H4 (cell line): Measurements from ENCODE around the gene CPNE2. TPM values are rescaled to one million over a fixed set of nuclear protein-coding genes. Genes with fewer than 3 reads are reported as not detected.

ENCODE experiments used
- DNase-seq: peaks from one replicate; pipeline ENCODE4 v3.0.0-alpha.2; 2015; ENCODE audit warnings: low spot score
- total RNA-seq: library from RNA; depleted of rRNA; stranded (reverse); fragments of >200 nt; shearing (Covaris generic); gene quantifications from 2 replicates; pipeline ENCODE4 v1.2.3, GENCODE V29; 2014

CPNE2 gene
- total RNA-seq, 1 experiment from 2014 or later = 39.2 TPM

DNA sequence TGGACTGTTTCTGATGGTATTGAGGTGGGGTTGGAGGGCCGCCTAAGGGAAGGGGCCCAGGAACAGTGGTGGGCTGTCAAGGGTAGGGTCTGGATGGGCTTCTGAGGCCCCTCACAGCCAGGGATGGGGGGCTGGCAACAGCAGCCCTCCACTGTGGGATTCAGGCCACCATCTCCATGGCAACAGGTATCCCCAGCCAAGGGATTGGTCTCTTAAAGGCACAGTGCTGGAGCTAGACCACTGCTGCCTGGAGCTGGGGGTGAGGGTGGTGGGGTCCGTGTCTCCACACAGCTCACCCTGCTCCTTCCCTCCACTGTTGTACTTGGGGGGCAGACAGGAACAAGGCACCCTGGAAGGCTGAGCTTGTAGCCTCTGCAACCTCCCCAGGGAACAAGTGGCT is 51.6 kb downstream of the CPNE2 start:
- DNase-seq = no peak

DNA sequence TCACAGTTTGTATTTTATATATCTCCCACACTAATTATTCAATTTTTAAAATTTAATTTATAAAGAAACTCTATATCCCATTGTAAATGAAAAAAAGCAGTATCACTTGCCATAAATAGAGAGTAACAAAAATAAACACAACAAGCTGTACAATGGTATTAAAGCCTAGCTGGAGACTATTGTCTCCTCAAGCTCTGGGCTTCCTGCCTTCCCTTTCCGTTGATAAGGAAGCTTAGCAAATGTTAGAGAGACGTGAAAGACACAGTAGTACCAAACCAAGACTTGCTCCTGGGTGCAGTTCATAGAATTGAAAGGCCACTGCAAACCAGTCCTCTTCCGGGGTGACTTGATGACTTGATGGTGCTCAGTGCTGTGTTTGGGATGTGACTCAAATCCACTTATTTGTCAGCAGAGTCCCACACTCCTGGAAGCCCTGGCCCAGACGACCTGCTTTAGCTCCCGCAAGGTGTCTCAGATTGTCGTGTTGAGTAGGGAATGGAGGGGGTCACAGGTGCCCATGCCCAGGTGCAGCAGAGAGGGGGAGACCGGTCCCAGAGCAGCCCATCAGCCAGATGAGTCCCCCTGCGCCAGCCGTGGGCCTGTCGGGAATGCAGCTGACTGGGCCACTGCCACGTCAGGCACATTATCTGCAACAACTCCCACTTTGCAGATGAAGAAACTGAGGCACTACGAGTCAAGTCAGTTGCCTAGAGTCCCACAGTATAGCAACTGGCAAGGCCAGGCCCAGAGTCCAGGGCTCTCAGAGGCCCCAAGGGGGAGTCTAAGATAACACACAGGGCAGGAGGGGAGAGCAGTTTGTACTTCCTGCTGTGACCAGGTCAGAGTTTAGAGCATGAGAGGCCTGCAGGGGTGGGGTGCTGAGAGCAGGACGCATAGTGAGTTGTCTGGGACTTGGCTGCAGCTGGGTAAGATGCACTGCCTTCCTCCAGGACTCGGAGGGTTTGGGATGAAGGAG is 53.0 kb downstream of the CPNE2 start:
- DNase-seq = no peak

DNA sequence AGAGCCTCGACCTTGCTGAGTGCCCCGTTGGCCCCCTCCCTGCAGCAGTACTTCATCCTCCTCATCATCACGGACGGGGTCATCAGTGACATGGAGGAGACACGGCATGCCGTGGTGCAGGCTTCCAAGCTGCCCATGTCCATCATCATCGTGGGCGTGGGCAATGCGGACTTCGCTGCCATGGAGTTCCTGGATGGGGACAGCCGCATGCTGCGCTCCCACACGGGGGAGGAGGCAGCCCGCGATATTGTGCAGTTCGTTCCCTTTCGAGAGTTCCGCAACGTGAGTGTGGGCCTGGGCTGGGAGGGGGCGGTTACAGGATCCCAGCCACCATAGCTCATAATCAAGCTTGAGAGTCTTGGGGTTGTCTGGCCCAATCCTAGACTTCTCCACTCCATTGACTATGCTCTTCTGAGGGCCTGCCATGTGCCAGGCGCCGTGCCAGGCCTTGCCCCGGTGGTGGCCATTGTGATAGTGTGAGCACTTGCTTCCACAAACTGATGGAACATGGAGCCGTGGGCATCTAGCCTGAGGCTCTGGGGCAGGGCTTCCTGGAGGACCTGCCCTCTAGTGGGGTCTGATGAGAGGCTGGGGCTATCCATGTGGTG is 53.8 kb downstream of the CPNE2 start:
- no peak for DNase-seq

DNA sequence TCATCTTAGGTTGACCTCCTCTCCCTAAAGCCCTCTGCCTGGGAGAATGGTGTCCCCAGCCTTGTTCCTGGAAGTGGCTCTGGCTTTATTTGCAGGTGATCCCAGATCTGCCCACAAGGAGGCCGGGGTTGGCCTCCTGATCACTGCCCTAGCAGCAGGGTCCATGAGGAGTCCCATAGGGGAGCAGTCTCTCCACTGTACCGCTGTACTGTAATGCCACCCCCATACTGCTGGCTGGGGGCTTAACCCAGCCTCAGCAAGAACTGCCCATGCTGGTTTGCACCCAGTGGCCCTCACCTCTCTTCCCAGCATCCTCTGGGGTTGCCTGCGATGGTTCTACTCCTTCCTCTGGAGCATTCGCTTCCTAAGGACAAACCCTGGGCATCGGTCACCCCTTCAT is 54.4 kb downstream of the CPNE2 start:
- DNase-seq = no peak

DNA sequence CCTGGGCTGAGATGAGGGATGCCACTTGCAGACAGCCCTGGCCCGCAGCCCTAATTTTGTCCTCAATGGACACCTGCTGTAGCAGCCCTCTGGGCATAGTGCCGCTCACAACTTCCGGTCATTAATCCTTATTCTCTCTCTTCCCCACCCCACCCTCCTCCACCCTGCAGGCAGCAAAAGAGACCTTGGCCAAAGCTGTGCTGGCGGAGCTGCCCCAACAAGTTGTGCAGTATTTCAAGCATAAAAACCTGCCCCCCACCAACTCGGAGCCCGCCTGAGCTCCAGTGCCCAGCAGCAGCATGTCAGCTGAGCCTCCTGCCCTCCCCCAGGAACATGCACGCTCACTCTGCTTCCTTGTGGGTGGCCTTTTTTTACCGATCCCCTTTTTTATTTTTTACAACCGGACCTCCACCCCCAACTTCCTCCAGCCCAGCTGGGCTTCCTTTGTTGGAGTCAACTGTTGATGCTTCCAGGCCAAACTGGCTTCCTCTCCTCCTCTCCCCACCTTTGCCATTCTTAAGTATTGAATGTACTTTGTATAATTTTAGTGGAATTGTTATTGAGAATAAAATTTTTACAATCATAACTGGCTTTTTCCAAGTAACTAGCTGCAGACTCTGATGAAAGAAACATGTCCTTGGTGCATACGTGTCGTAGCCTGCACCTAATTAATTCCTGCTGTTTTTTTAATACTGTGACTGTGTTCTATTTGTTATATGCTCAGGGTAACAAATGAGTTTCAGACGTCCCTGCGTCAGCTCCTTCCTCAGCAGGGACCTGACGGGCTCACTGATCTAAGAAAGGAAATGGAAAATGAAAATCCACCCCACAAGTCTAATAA is 55.2 kb downstream of the CPNE2 start:
- no peak for DNase-seq

DNA sequence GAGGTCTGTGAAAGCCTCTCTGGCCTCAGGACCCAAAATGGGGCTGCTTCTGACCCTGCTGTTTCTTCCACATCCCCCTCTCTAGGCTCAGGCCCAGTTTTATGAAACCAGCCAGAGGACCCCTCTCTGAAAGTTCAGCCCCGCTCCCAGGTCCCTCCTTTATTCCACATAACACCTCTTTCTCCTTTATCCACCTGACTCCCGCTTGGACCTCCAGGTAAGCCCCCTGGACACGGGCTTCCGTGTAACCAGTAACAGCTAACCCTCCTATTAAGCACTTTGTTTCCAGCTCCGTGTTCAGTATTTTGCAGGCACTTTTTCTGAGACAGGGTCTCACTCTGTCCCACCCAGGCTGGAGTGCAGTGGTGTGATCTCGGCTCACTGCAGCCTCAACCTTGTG is 56.1 kb downstream of the CPNE2 start:
- no peak for DNase-seq

DNA sequence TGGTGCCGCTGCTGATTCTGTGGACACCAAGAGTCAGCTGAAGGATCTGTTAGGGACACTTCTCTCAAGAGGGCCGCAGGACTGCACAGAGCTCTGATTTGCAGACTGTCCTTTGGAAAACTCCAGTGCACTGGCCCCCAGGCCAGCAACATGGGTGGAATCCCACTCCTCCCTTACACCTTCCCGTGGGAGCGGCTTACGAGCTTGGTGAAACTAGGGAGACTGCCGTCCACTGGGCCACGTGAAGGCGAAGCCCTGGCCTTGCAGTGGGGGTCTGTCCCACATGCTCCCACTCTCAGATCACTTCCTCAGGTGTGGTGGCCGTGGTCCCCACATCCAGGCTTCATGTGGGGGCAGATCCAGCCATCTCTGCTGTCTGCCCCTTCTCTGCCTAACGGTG is 57.0 kb downstream of the CPNE2 start:
- DNase-seq = no peak

DNA sequence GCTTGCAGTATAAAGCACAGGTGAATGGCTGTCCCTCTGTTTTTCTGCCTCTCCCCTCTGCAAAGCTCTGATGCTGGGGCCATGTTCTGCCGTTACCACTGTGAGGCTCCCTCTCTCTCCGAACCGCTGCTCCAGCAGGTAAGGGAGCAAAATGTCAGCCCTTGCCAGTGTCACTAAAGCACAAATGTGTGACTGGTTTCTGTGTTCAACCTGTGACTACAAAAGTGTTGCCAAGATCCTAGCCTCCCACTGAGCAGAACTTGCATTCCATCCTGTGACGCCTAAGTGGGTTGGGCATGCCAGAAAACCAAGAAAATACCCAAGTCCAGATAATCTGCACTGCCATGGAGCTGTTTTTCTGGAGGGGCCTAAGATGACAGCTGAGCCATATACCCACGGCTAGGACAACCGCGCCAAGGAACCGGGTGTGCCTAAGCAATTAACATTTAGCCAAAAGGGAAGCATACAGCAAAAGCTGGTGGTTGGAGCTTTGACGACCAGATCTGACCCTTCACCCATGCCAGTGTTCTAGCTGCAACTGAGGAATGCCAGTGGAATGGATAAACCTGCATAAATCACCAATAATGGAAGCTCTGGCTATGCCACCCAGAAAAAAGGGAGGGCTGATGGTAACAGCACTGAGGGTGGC is 58.4 kb downstream of the CPNE2 start:
- DNase-seq = no peak

DNA sequence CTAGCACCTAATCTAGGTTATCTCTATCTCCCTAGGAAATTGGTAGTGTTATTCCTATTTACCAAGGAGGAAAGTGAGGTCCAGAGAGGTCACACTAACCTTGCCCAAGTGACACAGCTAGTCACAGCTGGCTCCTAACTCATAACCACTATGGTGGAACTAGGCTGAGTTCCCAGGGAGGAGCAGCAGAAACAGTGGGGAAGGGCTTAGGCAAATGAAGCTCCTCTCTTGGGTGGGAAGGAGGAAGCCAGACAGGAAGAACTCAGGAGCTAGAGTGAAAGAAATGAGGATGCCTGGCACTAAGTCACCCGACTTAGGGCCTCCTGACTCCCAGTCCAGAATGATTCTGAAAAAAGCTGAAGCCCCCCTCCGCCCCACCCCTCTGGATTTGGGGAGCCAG is 59.0 kb downstream of the CPNE2 start:
- DNase-seq = no peak

DNA sequence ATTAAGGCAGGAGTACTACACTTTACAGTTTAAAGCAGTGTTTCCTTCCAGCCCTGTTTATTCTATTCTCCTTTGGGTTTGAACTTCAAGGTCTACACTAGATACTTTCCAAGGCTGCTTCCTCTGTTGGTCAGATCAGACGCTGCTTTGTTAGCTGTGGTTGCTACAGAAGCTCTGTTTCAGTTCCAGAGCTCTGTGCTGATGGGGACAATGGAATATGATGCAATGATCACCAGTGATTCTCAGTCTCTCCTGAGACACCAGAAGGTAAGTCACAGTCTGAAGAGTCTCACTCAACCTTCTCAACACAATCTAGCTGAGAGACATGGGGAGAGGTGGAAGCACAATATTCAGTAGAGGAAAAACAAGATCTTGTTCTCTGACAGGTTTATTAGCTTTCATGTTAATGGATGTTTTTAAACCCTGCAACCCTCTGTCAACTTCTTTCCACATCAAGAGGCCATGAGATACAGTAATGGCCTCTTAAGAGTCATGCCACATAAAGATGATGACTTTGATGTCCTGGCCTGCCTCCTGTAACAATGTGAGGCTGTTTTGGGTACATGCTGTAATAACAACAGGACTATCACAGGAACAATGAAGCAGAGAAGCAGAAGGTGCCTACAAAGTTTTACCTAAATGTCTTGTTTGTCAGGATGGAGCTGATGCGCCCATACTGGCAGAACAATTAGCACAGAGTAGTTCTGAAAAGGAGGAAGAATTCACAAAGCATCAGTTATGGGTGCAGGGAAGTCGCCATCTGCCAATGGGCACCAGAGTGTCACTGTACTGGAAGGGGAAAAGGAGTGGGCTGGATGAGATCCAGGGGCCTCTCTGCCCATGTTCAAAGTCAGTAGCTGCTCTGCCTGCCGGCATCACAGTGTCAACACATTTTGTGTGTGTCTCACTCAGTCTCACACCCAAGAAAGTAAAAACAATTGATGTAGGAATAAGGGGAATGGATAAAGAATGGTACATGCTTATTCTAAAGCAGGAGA is 60.0 kb downstream of the CPNE2 start:
- DNase-seq = no peak

DNA sequence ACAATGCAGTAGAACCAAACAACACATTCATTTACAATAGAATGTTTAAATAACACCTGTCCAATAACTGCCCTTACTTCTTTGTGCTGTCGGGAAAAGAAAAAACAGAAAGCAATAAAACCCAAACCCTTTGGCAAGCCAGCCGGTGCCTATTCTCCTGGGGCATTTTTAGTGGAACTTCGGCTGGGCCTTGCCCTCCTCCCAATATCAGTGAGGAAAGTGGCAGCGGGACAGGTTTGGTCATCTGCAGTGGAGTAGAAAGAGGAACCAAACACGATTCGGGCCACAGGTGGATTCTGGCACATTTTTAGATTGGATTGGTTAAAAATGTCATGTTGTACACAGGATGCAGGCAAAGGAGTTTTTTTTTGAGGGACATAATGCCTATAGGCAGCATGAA is 61.5 kb downstream of the CPNE2 start:
- no peak for DNase-seq

DNA sequence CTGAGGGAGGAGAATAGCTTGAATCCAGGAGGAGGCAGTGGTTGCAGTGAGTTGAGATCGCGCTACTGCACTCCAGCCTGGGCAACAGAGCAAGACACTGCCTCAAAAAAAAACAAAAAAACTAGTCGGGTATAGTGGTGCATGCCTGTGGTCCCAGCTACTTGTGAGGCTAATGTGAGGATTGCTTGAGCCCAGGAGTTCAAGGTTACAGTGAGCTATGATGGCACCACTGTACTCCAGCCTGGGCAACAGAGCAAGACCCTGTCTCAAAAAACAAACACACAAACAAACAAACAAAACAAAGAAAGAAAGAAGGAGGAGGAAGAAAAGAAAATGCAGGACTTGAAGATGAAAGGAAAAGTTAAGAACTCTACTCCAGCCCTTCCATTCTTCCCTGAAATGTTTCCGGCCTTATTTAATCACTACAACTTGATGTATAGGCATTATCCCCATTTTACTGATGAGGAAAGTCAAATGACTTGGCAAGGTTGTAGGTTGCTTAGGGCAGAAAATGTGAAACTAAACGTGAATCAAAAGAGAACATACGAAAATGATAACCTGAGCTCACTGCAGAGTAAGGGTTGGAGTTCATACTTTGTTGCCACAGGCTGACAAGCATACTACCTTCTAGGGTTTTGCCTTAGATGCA is 63.4 kb downstream of the CPNE2 start:
- no peak for DNase-seq

DNA sequence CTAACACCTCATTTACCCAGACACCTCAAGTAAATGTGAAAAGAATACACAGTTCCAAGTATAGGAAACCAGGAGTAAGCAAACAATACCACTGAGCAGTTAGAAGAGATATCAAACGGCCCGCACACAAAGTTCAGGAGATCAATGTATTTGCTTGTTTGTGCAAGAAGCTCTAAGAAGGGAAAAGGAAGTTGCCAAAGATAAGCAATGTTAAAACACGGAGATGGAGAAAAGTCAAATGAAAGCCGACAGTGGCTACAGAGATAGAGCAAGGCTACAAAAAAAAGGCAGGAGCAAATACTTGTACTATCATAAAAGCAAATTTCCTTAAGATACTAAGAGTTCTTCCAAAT is 63.9 kb downstream of the CPNE2 start:
- no peak for DNase-seq

DNA sequence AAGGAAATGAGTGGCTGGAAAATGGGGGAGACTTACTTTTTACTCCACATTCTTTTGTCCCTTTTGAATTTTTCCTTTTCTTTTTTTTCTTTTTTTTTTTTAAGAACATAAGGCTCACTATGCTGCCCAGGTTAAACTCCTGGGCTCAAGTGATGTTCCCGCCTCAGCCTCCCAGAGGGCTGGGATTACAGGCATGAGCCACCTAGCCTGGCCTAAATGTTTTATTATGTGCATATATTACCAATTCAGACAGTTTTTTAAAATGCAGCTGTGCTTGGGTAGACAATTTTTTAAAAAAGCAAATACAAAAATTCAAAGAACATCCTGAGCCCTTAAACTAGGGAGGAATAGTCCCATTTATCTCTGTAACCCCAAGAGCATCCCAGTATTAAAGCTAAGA is 65.2 kb downstream of the CPNE2 start:
- DNase-seq = no peak

DNA sequence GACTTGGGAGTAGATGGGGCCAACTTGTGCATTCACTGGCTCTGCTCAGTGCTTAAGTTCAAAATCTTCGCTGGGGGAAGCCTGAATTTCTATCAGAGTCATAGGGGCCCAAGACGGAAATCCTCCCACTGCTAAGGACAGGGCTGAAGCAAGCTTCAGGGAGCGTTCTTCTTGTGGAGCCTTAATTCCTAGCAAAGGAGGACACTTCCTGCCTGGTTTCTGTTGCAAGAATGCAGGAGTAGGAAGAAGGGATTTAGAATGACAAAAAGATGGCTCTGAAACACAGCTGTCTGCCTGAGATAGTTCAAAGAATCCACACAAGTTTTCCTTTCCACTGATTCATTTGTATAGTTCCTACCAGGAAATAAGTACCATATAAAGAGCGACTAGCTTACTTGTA is 67.1 kb downstream of the CPNE2 start:
- no peak for DNase-seq

DNA sequence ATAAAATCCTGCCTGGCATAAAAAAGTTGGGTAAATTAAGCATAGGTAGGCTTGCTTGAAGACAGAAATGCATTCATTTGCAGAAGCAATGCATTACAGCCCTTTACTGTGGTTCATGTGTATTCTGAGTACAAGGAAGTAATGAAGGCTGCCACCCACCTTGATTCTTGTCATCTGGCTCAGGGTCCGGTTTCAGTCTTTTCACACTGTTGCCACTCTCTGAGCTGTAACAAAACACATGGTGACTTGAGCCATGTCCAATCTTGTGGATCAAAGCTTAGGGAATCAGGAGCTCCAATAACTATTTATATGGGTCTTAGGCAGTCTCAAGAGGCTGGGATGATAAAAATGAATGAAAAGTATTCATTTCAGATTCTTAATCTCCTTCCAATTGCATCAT is 71.5 kb downstream of the CPNE2 start:
- no peak for DNase-seq

DNA sequence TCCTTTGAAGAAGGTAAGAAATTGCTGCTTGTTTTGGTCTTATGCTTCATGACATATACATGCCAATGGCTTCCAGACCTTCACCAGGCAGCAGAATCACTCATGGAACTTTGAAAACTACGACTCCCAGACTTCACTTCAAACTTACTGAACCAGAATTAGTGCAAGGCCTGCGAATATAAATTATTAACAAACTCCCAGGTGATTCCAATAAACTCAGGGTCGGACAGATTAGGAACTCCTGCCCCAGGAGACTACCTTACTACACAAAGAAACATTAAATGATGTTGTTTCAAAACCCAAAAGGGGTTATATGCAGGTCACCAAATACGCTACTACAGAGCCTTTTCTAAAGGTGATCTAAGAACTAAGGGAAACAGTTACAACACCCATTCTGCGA is 73.1 kb downstream of the CPNE2 start:
- no peak for DNase-seq

DNA sequence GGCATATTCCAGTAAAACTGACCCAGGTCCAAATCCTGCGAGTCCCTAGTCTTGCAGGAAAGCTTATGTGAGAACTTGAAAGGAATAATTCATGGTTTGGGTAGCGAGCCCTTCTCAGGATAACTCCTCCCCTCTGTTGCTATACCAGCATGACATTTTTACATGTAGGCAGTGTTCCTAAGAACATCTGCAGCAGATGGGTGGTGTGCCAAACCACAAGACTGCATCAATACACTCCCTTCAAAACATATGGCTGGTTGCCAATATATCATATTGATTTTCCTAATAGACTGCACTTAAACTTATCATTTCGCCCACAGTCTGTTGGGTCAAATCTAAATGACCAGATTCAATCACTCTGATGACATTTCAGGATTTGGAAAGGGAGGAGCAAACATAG is 73.6 kb downstream of the CPNE2 start:
- no peak for DNase-seq

DNA sequence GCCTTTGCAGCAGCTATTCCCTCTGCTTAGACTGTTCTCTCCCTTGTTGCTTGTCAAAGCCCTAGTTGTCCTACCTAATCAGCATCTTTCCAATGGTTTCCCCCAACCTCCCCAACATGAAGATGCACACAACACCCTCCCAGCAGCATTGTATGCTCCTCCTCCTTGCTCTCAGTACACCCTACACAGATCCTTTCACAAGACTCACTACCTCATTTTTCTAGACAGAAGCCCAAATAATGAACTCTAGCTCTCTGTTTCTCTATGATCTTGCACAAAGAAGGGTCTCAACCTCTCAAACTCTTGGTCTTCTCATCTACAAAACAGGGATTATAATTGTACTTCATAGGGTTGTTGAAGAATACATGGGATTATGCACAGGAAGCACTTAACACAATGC is 74.1 kb downstream of the CPNE2 start:
- DNase-seq = no peak

DNA sequence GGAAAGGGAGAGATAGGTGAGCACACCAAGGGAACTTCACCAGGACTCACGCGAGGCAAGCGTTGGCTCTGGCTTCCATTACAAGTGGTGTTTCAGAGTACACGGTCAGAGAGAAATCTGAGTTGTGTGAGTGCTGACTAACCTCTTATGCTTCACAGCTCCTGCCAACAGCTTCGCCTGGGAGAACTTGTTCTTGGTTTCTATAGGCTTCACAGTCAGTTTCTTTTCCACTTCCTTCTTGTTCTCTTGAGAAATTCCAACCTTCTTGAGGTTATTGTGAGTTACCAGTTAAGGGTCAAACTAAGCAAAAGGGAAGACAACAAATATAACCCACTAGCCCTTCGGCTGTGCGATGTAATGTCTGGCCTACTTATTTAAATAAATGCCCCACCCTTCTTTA is 74.6 kb downstream of the CPNE2 start:
- no peak for DNase-seq
